PC-9 (cell line): ENCODE results near the gene REEP2.

ENCODE experiments used
- CTCF ChIP-seq: fragments of 200-600 bp; sonication (generic); conservative IDR thresholded peaks from 2 replicates; pipeline ENCODE4 v1.6.1; 2017; ENCODE audit warnings: mixed run types, antibody characterized with exemption, mild to moderate bottlenecking, moderate library complexity
- EZH2 ChIP-seq: fragments of 200-600 bp; sonication (generic); IDR thresholded peaks from 2 replicates; pipeline ENCODE4 v1.8.0; 2017; ENCODE audit warnings: antibody characterized with exemption, low read depth

- peak; percentile 93 for TF ChIP-seq CTCF
- TF ChIP-seq EZH2: no peak
These were observed 25.1 kb downstream of the REEP2 start for GRCh38 chr5:138464008-138464387.
